HG03045 (cell line): ENCODE results near the gene CRHR2.

Experiments
- ATAC-seq: cut with Tn5 transposase; IDR thresholded peaks from one replicate; pipeline ENCODE4 v1.9.1; 2021; ENCODE audit warnings: mild to moderate bottlenecking, moderate library complexity; ENCODE audit not compliant: unreplicated experiment

Gene CRHR2

GRCh38 chr7:30633223-30633622 lies 49.0 kb downstream of the CRHR2 start:
- no peak for ATAC-seq

- ATAC-seq, result peak; percentile 56
Measured at GRCh38 chr7:30630986-30631385, 51.3 kb downstream of the CRHR2 start.

- ATAC-seq, result no peak
Measured at GRCh38 chr7:30627026-30627425, 55.2 kb downstream of the CRHR2 start.

- no peak for ATAC-seq
Measured at GRCh38 chr7:30625283-30625682, 57.0 kb downstream of the CRHR2 start.

GRCh38 chr7:30618961-30619360 lies 63.3 kb downstream of the CRHR2 start:
- ATAC-seq, result no peak

- ATAC-seq, result no peak
Measured at GRCh38 chr7:30618080-30618676, 64.1 kb downstream of the CRHR2 start.

- no peak for ATAC-seq
Measured at GRCh38 chr7:30617359-30617758, 64.9 kb downstream of the CRHR2 start.

GRCh38 chr7:30616318-30616717 lies 65.9 kb downstream of the CRHR2 start:
- no peak for ATAC-seq

GRCh38 chr7:30613366-30614325 lies 68.6 kb downstream of the CRHR2 start:
- no peak for ATAC-seq

- no peak for ATAC-seq
Measured at GRCh38 chr7:30612658-30613265, 69.5 kb downstream of the CRHR2 start.

GRCh38 chr7:30605832-30606231 lies 76.4 kb downstream of the CRHR2 start:
- ATAC-seq, result no peak

- ATAC-seq, result no peak
Measured at GRCh38 chr7:30604901-30605300, 77.4 kb downstream of the CRHR2 start.
